Fibroblast of the aortic adventitia (primary cell): ENCODE results near the gene FUT4. TPM values are rescaled to one million over a fixed set of nuclear protein-coding genes. Genes with fewer than 3 reads are reported as not detected.

ENCODE experiments used
- total RNA-seq: library from RNA; depleted of rRNA; stranded (reverse); fragments of >200 nt; gene quantifications from 2 replicates; pipeline ENCODE4 v1.2.3, GENCODE V29; 2012; ENCODE audit warnings: low replicate concordance

The FUT4 gene
- total RNA-seq, 1 donor: 7.1 TPM

Other genes with a start within 250 kb of the FUT4 start
- not detected in 2 replicates for gene IZUMO1R, start 239.3 kb upstream of the FUT4 start, total RNA-seq
- gene GPR83, start 142.5 kb upstream of the FUT4 start, total RNA-seq: not detected in 2 replicates
- gene MRE11, start 50.1 kb upstream of the FUT4 start, total RNA-seq: 15.5 and 23.9 TPM in 2 replicates
- gene ANKRD49, start 49.9 kb upstream of the FUT4 start, total RNA-seq: 13.7 and 13.9 TPM in 2 replicates
- not detected in 2 replicates for gene C11orf97, start 31.5 kb upstream of the FUT4 start, total RNA-seq
- gene PIWIL4, start 23.4 kb downstream of the FUT4 start, total RNA-seq: 2.7 and 5.6 TPM in 2 replicates
- 29.4 and 64.7 TPM in 2 replicates for gene AMOTL1, start 224.4 kb downstream of the FUT4 start, total RNA-seq